Measurements from ENCODE around the gene LMO7.
"Not testable (repeated sequence)": the region's sequence is repeated elsewhere in the genome, so short reads cannot be mapped to it uniquely, and the experiment has no call there.

LMO7 gene

GRCh38 chr13:75648446-75648845, 12.3 kb downstream of the LMO7 start:
- no peak for DNase-seq

GRCh38 chr13:75651013-75651412, 14.9 kb downstream of the LMO7 start:
- no peak for DNase-seq

DNA sequence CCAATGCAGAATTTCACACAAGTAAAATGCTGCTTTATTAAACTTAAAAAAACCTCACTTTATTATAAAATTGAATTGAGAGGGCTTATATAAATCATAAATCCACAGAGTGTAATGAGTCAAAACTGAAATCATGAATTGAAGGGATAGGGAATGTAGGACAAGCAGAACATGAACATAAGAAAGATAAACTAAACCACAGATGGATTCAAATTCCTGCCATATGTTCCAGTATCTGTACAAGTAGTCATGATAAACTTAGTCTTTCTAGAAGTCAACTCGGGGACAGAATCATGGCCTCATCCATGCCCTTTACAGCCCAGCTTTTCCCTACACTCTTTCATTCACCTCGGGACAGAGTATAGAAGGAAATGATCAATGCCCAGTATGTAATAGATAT, 16.6 kb downstream of the LMO7 start:
- DNase-seq, result no peak

DNA sequence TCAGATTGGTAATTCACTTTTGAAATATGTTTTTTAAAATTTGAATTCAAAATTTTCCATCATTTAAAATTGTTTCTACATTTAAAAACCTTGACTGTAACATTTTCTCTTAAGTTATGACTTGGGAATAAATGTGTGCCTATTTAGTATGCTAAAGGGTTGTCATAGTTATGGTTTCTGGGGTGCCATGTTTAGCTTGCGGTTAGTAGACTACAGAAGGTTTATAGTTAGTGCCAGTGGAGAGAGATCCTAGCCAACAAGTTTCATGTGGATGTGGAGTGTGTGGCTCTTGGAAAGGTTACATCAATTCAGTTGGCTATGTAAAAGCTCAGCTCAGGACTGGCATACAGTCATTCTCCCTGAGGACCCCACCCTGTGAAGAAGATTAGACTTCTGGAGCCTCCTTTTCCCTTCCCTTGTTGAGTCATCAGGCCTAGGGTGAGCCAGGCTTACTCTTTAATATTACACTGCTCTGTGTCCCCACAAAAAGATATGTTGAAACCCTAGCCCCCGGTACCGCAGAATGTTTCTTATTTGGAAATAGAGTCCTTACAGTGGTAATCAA, 20.4 kb downstream of the LMO7 start:
- no peak for DNase-seq

DNA sequence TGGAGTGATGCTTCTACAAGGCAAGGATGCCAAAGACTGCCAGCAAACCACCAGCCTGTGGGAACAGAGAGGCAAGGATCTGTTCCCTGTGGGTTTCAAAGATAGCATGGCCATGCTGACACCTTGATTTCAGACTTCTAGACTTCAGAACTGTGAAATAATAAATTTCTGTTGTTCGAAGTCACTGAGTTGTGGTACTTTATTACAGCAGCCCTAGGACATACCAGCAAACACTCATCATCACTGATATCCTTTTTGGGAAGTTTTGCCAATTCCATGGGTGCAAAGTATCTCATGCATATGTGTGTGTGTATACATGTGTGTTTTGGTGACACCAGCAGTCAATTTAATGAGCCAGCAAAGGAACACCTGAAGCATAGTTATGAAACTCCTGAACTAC, 21.0 kb downstream of the LMO7 start:
- DNase-seq, result no peak

DNA sequence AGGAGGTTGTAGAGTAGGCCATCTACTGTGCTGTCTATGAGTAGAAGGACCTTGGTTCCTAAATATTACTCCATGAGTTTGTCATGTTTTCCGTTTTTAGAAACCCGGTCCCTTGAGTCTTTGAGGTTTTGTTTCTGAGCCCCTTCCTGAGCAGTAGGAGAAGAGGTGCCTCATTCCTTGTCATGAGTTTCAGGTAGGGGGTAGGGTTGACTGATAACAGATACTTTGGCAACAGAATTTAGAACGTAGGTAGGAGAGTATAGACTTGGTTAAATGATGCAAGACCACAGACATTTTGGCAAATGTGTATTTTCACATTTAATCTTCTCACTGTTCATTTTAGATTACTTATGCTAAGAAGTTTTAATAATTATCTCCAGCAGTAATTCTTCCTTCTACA, 24.6 kb downstream of the LMO7 start:
- no peak for DNase-seq

DNA sequence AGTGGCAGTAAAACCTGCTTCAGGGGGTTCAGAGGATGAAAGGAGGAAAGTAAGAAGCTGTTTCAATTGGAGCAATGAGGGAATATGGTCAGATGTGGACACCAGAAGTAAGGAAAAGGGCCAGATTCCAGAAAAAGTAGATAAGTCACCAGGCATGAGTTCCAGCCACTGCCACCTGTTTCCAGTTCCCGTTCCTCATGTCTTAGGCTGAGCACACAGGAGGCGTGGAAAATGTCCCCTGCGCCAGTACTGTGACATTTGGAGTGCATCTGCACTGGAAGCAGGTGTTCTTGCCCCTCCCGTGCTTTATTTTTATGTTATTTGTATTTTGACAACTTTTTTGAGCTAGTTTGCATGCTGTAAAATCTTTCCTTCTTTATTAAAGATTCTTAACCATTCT, 25.3 kb downstream of the LMO7 start:
- DNase-seq, result no peak

DNA sequence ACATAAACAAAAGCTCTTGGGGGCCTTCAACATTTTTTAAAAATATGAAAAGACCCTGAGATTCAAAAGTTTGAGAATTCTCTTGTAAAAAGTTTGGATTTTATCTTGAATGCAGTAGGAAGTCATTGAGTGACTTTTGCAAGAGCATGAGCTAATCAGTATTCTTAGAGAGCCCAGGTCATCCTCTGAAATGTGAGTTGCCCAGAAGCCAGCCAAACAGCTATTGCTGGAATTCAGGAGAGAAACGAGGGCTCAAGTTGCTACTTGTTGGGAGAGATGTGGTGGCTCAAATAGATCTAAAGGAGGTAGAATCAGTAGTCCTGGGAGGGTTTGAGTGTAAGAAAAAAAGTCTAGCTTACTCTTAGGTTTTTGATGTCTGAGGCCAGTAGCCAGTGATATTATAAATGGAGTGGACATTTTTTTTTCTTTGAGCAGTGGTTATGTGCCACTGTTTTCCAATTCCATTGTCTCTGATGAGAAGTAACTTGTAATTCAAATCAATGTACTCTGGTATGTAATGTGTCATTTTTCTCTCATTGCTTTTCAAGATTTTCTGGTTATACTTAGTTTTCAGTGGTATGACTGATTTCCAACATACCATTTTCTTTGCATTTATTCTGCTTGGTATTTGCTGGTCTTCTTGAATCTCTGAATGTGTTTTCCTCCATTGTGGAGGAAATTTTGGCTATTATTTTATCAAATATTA, 30.7 kb downstream of the LMO7 start:
- DNase-seq, result no peak

- no peak for DNase-seq
Observed at GRCh38 chr13:75669706-75670105, 33.6 kb downstream of the LMO7 start.

GRCh38 chr13:75670496-75670895, 34.4 kb downstream of the LMO7 start:
- no peak for DNase-seq

DNA sequence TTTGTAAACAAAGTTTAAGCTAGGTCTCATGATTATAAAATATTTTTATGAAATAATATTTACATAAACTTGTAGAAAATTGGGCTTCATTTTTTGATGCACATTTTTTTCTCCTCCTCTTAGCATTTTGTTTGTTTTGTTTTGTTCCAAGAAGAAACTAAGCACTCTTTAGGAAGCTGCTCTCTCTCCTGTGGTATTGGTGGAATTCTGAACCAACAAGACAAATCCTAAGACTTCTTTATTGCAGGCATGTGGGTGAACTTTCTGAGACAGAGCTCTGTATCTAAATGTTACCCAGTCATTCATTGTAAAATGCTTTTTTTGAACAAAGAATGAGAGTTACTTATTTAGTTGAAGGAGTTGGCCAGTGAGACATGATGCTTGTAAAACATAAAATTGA, 39.3 kb downstream of the LMO7 start:
- no peak for DNase-seq

- no peak for DNase-seq
Observed at GRCh38 chr13:75679459-75679858, 43.3 kb downstream of the LMO7 start.

- not testable (repeated sequence) for DNase-seq
Observed at GRCh38 chr13:75680251-75680650, 44.1 kb downstream of the LMO7 start.

DNA sequence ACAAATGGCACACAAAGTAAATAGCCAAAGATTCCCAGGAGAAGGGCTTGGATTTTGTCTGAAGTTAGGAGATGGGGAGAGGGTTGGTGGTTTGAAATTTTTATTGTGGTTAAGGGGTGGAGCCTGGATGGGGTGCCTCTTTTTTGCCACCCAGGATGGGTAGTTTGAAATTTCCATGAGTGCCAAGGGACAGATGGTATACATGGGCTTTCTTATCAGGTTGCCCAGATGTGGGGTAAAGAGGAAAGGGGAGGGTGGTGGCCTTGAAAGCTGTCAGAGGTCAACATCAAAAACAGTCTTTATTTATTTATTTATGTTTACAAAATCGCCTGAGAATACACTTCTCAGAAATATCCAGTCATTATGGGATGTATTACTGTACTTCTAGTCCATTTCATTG, 46.2 kb downstream of the LMO7 start:
- DNase-seq, result no peak

GRCh38 chr13:75685239-75685697, 49.1 kb downstream of the LMO7 start:
- no peak for DNase-seq

GRCh38 chr13:75687150-75687763, 51.1 kb downstream of the LMO7 start:
- DNase-seq, result no peak

GRCh38 chr13:75689686-75690085, 53.6 kb downstream of the LMO7 start:
- no peak for DNase-seq

DNA sequence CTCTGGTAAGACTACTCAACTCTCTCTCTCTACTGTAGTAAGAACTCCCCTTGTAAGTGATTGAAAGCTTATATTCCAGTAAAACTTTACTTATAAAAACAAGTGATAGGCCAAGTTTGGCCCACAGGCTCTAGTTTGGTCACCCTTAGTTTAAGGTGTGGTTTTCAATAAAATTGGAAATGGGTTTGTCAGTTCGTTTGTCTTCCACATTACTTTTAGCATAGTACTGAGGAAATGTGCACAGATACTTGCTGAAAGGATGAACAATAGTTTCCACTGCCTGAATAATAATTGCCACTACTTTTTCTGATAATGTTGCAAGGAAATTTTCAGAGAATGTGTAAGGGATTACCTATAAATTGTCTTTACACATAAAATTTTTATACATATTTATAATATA, 54.5 kb downstream of the LMO7 start:
- no peak for DNase-seq

DNA sequence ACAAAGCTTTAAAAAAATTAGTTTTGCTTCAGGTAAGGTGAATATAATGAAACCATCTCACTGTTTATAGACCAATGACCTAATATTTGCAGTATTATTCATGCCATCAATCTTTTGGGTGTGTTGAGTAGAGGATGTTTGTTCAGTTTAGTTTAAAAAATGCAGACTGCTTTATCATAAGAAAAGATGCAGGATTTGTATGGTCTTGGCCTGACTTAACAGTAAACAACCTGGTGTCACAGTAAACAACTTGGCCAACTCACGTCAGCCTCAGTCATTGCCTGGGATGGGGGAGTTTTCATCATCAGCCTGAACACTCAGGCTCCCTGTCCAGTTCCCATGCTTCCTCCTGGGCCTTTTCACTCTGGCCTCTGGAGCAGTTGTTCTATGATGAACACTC, 55.1 kb downstream of the LMO7 start:
- no peak for DNase-seq

- DNase-seq, result no peak
Observed at GRCh38 chr13:75693227-75693626, 57.1 kb downstream of the LMO7 start.

DNA sequence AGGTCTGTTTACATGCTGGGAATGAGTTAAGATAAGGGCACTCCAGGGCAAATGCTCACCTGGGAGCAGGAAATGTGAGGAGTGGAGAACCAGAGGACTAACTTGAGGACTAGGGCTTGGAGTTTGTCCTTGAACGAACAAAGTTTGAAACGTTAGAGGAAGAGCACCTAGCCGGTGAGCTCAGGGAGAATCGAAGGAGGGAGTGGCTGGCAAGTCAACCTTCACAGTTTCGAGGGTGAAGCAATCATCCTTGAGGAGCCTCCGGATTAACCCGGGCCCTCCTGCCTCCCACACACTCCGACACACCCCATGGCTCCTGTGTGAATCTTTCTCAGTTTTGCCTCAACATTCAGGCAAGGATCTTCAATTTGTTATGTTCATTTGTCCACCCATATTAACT, 58.6 kb downstream of the LMO7 start:
- no peak for DNase-seq

DNA sequence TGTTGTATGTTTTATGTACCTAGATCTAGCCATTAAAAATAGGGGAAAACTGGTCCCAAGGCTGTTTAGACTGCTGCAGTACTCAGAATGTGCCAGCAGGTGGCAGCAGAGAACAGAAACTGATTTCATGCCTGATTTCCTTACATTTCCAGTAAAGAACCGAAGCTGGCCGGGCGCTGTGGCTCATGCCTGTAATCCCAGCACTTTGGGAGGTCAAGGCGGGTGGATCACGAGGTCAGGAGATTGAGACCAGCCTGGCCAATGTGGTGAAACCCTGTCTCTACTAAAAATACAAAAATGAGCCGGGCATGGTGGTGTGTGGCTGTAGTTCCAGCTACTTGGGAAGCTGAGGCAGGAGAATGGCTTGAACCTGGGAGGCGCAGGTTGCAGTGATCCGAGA, 59.8 kb downstream of the LMO7 start:
- peak; percentile 51 for DNase-seq

GRCh38 chr13:75699062-75699461, 62.9 kb downstream of the LMO7 start:
- no peak for DNase-seq

- DNase-seq, result not testable (repeated sequence)
Observed at GRCh38 chr13:75699717-75700116, 63.6 kb downstream of the LMO7 start.

DNA sequence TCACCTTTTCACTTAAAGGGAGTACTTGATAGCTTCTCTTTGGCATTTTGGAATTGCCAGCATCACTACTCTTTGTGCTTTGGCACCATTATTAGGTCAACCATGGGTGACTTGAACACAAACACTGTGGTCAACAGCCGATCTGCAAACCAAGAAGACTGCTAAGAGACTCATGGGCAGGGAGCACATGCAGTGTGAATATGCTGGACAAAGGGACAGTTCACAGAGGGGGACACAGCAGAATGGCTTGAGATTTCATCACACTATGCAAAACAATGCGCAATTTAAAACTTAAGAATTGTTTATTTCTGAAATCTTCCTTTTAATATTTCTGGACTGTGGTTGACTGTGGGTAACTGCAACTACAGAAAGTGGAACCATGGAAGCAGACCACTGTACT, 64.4 kb downstream of the LMO7 start:
- DNase-seq, result no peak
